ENCODE results near the gene ACLY. TPM values are rescaled to one million over a fixed set of nuclear protein-coding genes. Genes with fewer than 3 reads are reported as not detected.

The ACLY gene
- total and polyA plus RNA-seq, 2 of the 13 experiments (the other 11 are each of a cell fraction or from before 2014, with no cell fraction given) = 111 to 218 TPM

- TF ChIP-seq ZBTB2 (CRISPR knock-in tag; IDR thresholded peaks at IDR 0.05; ENCODE audit: low read depth) (no peak; the same call in 1 of the 2 replicates), ZNF704 (CRISPR knock-in tag; IDR thresholded peaks at IDR 0.05; ENCODE audit: borderline replicate concordance) (no peak; the same call in 1 of the 2 replicates), ZHX2 (IDR thresholded peaks at IDR 0.05; ENCODE audit: low read depth) (no peak), ZHX2 (CRISPR knock-in tag; IDR thresholded peaks at IDR 0.05; ENCODE audit: borderline replicate concordance) (no peak), RXRB (CRISPR knock-in tag; IDR thresholded peaks at IDR 0.05; ENCODE audit: borderline replicate concordance) (no peak; the same call in none of the 2 replicates), GZF1 (CRISPR knock-in tag; IDR thresholded peaks at IDR 0.05) (no peak), HNRNPH1 (optimal IDR thresholded peaks at IDR 0.05; ENCODE audit: low read depth, low read length) (no peak), NFIC (IDR thresholded peaks at IDR 0.05; ENCODE audit: low read length) (no peak), CTCF (CRISPR knock-in tag; IDR thresholded peaks at IDR 0.05) (0 out of 2 replicates have a peak, but pooled peaks have one; percentile 14), ZNF264 (CRISPR knock-in tag; IDR thresholded peaks at IDR 0.05) (no peak), TFE3 (CRISPR knock-in tag; IDR thresholded peaks at IDR 0.05) (no peak), ZNF468 (CRISPR knock-in tag; IDR thresholded peaks at IDR 0.05) (no peak), ZNF777 (CRISPR knock-in tag; IDR thresholded peaks at IDR 0.05) (no peak; the same call in 1 of the 2 replicates), ZSCAN9 (CRISPR knock-in tag; IDR thresholded peaks at IDR 0.05; ENCODE audit: borderline replicate concordance) (no peak), ZNF136 (CRISPR knock-in tag; IDR thresholded peaks at IDR 0.05; ENCODE audit: low read depth) (0 out of 2 replicates have a peak, but pooled peaks have one; percentile 16), PAF1 (CRISPR knock-in tag; IDR thresholded peaks at IDR 0.05) (no peak), RELA (CRISPR knock-in tag; IDR thresholded peaks at IDR 0.05) (no peak), ZNF761 (CRISPR knock-in tag; conservative IDR thresholded peaks at IDR 0.05) (no peak)
These were observed 540 bp upstream of the ACLY start (continued) for GRCh38 chr17:41919165-41919817.

Measured in HepG2 (cell line).